ENCODE measurements around the gene CNPY2.

- no peak for TF ChIP-seq CTCF (IDR thresholded peaks at IDR 0.05)
- no peak for TF ChIP-seq POLR2A (IDR thresholded peaks at IDR 0.05)
These were observed 4.8 kb downstream of the CNPY2 start for GRCh38 chr12:56311003-56311402.
